ENCODE measurements around the gene SUMF1.

Gene SUMF1

DNA sequence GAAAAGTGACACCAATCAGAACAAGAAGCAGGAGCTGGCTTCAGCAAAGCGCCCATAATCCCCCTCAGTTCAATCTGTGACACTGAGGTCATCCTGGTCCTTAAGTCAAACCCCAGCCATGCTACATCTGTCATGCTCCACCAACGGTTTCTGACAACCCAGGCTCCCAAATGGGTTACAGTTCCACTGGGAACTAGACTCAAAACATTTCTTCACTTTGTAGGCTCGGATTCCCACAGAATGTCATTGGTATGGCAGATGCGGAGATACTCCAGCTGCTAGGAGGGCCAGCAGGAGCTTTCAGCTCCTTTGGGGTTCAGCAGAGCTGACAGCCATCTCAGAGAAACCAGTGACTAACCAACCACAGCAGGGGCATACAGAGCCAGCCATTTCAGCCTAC is 48.9 kb downstream of the SUMF1 start:
- ChIA-PET CTCF (no interaction called here), POLR2A (no interaction called here)
- TF ChIP-seq, protein P1, sequence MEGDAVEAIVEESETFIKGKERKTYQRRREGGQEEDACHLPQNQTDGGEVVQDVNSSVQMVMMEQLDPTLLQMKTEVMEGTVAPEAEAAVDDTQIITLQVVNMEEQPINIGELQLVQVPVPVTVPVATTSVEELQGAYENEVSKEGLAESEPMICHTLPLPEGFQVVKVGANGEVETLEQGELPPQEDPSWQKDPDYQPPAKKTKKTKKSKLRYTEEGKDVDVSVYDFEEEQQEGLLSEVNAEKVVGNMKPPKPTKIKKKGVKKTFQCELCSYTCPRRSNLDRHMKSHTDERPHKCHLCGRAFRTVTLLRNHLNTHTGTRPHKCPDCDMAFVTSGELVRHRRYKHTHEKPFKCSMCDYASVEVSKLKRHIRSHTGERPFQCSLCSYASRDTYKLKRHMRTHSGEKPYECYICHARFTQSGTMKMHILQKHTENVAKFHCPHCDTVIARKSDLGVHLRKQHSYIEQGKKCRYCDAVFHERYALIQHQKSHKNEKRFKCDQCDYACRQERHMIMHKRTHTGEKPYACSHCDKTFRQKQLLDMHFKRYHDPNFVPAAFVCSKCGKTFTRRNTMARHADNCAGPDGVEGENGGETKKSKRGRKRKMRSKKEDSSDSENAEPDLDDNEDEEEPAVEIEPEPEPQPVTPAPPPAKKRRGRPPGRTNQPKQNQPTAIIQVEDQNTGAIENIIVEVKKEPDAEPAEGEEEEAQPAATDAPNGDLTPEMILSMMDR (IDR thresholded peaks at IDR 0.05; ENCODE audit: insufficient read depth, low read length, missing control alignments) = no peak
- DNase-seq (ENCODE audit: low read depth, low spot score) = no peak
- no peak overlapping the region for H3K4me3 ChIP-seq (ENCODE audit: low read depth, low read length)

DNA sequence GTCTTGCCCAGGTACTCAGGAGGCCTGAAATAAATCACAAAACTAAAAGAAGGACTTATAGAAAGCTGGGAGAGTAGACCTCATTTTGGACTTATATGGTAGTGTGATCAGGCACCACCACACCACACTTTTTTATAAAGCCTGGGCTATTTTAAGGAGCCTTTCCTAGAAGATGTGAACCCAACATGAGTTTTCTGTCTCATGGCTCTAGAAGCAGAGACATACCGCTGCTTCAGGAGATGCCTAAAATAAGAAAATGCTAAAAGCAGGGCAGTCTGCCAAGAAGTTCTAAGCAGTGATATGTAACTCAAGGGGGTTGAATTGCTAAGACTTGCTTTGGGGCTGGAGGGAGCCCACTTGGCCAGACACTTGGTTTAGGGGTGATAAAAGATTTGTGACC is 49.6 kb downstream of the SUMF1 start:
- no peak overlapping the region for H3K4me3 ChIP-seq (ENCODE audit: low read depth, low read length)
- CTCF ChIA-PET = interaction anchor here (1.3 kb wide), 1 partner anchor 67 kb away, joined by 7 read pairs; no protein-coding TSS in a partner anchor
- no peak for DNase-seq (ENCODE audit: low read depth, low spot score)
- TF ChIP-seq, protein P1 (IDR thresholded peaks at IDR 0.05; ENCODE audit: insufficient read depth, low read length, missing control alignments) = no peak
- POLR2A ChIA-PET = interaction anchor here (0.6 kb wide), 1 partner anchor 414 kb away, joined by 3 read pairs; no protein-coding TSS in a partner anchor

DNA sequence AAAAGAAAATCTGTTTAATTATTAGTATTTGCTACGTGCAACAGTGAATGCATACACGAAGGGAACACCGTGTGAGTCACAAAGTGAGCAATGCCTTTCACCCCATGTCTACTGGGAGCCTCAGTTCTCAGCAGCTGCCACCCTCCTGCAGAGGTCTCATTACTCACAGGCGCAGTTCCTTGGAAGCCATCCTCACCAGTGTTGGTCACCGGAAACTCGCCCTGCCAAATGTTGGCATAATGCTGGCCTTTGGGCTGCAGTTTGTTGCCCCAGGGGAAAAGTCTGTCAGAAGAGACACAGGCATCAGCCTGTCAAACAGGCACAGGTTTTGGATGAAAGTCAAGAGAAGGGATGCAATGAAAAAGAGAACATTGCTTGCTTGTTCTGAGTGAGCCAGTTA is 50.1 kb downstream of the SUMF1 start:
- TF ChIP-seq, protein P1 (IDR thresholded peaks at IDR 0.05; ENCODE audit: insufficient read depth, low read length, missing control alignments) = no peak
- ChIA-PET POLR2A (interaction anchor here (0.6 kb wide), 1 partner anchor 414 kb away, joined by 3 read pairs; no protein-coding TSS in a partner anchor), CTCF (interaction anchor here (0.8 to 1.3 kb wide), 2 partner anchors 19 to 66 kb away, joined by 3 to 7 read pairs; no protein-coding TSS in a partner anchor)
- no peak overlapping the region for H3K4me3 ChIP-seq (ENCODE audit: low read depth, low read length)
- DNase-seq (ENCODE audit: low read depth, low spot score) = peak; percentile 49

DNA sequence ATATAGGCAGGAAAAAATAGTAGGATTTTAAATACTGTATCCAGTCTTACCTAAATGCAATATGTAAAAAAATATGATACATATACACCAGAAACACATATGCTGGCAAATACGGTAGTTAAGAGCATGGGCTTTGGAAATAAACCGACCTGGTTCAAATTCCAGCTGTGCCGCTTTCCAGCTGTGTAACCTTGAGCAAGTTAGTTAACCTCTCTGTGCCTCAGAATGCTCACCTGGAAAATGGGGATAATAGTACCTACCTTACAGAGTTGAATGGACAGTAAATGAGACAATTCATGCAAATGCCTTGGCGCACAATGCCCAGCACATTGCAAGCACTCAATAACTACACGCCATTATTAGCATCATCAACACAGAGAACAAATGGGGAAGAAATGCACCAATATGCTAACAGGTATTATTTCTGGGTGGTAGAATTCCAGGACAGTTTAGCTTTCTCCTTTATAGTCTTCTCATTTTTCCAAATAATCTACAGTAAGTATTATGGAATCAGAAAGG is 50.6 kb downstream of the SUMF1 start:
- no peak overlapping the region for H3K4me3 ChIP-seq (ENCODE audit: low read depth, low read length)
- TF ChIP-seq, protein P1 (IDR thresholded peaks at IDR 0.05; ENCODE audit: insufficient read depth, low read length, missing control alignments) = no peak
- no peak for DNase-seq (ENCODE audit: low read depth, low spot score)
- ChIA-PET CTCF (interaction anchor here (0.8 to 1.3 kb wide), 2 partner anchors 19 to 66 kb away, joined by 3 to 7 read pairs; no protein-coding TSS in a partner anchor), POLR2A (no interaction called here)

DNA sequence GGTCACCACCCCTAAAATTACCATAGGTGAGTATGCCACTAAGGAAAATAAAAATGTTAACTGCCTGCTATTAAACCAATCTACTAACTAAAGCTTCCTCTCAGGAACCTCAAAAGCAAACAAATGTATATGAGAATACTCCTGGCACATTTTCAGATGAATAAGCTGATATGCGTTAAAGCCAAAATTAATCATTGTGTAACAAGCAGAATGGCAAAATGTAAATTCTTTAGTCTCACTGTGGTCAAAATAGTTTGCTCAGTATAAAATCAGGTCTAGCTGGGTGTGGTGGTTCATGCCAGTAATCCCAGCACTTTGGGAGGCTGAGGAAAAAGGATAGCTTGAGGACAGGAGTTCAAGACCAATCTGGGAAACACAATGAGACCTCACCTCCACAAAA is 53.6 kb downstream of the SUMF1 start:
- POLR2A ChIA-PET = no interaction called here
- peak; percentile 12 for DNase-seq (ENCODE audit: low read depth, low spot score)
- CTCF ChIA-PET = interaction anchor here (1.0 kb wide), 1 partner anchor 62 kb away, joined by 3 read pairs; no protein-coding TSS in a partner anchor
- H3K4me3 ChIP-seq (ENCODE audit: low read depth, low read length) = no peak overlapping the region
- TF ChIP-seq, protein P1 (IDR thresholded peaks at IDR 0.05; ENCODE audit: insufficient read depth, low read length, missing control alignments) = no peak

DNA sequence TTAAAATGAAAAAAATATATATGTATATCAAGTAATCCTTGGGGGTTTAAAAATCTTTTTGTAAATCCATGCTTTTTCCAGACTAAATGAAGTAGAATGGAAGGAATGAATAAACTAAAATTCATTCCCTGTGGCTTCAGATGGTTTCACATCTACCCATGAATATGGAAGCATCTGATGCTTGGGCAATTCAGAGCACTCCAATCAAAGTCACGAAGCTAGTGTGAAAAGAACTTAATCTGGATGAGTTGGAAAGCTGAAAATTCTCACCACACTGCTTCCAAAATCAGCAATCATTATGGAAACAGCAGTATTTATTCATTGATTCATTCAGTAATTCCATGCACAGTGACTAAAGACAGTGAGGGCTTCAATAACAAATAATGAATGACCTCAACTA is 55.2 kb downstream of the SUMF1 start:
- TF ChIP-seq, protein P1 (IDR thresholded peaks at IDR 0.05; ENCODE audit: insufficient read depth, low read length, missing control alignments) = no peak
- ChIA-PET POLR2A (no interaction called here), CTCF (no interaction called here)
- DNase-seq (ENCODE audit: low read depth, low spot score) = no peak
- no peak overlapping the region for H3K4me3 ChIP-seq (ENCODE audit: low read depth, low read length)
